NCI-H460 (cell line): ENCODE measurements around the gene ELAVL4. TPM values are rescaled to one million over a fixed set of nuclear protein-coding genes. Genes with fewer than 3 reads are reported as not detected.

ENCODE experiments used
- DNase-seq: peaks from one replicate; pipeline ENCODE4 v3.0.0-alpha.2; 2016; ENCODE audit warnings: low read depth; ENCODE audit errors: extremely low read depth
- total RNA-seq: library from RNA; depleted of rRNA; stranded (reverse); fragments of >200 nt; shearing (Covaris generic); gene quantifications from 2 replicates; pipeline ENCODE4 v1.2.3, GENCODE V29; 2014; rRNA removed

ELAVL4 gene
- total RNA-seq, 1 experiment from 2014 or later = 0.10 TPM

DNA sequence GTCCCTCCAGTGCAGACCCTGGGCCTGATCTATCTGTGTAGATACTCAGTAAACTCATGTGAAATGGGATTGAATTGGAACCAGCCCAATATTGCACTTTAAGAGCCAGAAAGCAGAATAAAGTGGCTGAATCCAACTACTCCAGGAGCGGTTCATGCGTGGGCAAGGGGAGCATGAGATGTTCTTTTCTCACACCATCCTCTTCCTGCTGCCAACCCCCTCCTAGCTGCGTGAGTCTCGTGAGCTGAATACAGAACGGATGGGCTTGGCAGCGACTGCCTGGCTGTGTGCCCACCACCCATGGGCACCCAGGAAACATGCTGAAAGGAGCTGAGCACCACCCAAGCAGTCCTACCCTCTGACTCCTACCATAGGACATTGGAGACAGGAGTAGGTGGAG lies 128.3 kb downstream of the ELAVL4 start:
- no peak for DNase-seq

DNA sequence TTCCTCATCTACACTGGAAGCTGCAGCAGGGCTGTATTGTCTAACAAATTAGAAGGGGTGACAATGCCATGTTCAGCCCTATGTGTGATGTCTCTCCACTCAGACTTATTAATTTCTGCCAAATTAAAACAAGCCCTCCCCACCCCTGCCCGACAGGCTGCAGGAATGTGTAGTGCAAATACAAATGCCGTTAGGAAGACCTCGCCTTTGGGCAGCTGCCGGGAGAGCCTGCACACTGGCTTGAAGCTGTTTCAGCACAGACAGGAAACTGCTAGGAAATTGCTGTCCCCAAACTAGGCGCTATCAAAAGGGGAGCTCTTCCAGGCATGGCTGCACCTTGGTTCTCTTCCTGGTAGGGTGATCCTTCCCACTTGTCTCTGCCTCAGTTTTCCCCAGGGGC lies 135.2 kb downstream of the ELAVL4 start:
- DNase-seq = no peak

DNA sequence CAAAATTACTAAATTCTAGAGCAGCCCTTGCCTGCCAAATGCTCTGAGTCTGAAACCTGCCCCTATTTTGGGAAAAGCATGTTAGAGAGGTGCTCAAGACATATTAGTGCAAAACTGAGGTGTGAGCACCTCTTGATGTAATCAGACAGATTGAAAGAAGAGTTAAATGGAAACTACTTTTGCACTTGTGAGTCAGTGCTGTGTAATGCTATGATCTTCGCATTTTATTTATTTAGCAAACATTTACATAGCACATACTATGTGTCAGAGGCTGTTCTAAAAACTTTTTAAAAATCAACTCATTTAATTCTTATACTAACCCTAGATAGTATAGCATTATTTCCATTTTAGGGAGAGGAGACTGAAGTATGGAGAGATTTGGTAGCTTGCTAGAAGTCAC lies 138.1 kb downstream of the ELAVL4 start:
- no peak for DNase-seq

DNA sequence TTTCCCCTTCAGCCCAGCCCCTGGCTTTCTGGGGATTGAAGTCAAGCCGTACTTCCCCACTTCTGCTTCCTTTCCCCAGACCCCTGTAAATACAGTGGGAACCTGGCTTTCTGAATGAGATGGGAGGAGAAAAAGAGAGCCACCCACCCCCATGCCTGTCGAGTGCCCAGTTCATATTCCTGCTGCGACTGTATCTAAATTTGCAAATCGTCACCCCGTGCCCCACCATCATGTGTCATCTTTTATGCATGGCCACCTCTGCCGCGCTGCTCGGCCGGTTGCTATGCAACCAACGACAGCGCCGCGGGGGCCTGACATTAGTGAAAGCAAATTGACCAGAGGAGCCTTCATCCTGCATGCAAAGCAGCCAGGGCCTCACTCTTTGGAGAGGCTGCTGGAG lies 143.0 kb downstream of the ELAVL4 start:
- DNase-seq = no peak

DNA sequence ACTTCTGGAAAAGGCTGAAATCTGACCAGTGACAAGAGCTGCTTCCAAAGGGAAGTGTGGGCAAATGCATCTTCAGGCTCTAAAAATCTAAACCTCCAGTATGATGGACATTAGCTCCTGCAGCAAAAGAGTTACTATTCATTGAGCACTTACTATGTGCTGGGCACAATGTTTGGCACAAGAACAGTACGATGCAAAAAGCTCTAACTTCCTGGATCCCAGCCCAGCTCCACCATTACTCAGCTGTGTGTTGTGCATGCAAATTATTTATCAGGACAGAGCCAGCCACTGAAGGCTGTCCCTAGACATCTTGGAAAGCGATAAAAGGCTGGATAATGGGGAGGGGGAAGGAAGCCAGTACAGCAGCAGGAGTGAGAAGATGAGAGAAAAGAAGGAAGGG lies 143.5 kb downstream of the ELAVL4 start:
- DNase-seq = no peak

Other genes starting within 250 kb of the ELAVL4 start
- gene AGBL4, start 85.0 kb upstream of the ELAVL4 start, total RNA-seq = not detected in 2 replicates